GM21360 (cell line): ENCODE measurements around the gene MS4A6E.
"Not testable (repeated sequence)": the region's sequence is repeated elsewhere in the genome, so short reads cannot be mapped to it uniquely, and the experiment has no call there.

Source experiments
- ATAC-seq: cut with Tn5 transposase; IDR thresholded peaks from one replicate; pipeline ENCODE4 v1.9.1; 2021; ENCODE audit warnings: mild to moderate bottlenecking, moderate library complexity; ENCODE audit not compliant: unreplicated experiment

The MS4A6E gene

GRCh38 chr11:60334005-60334620 lies 7.1 kb downstream of the MS4A6E start:
- ATAC-seq = no peak

GRCh38 chr11:60336767-60337391 lies 9.8 kb downstream of the MS4A6E start:
- no peak for ATAC-seq

- no peak for ATAC-seq
Measured at GRCh38 chr11:60338053-60338452, 11.0 kb downstream of the MS4A6E start.

GRCh38 chr11:60339356-60339755 lies 12.3 kb downstream of the MS4A6E start:
- ATAC-seq = no peak

GRCh38 chr11:60343094-60343704 lies 16.1 kb downstream of the MS4A6E start:
- no peak for ATAC-seq

GRCh38 chr11:60344146-60344545 lies 17.1 kb downstream of the MS4A6E start:
- ATAC-seq = no peak

GRCh38 chr11:60345489-60345888 lies 18.4 kb downstream of the MS4A6E start:
- ATAC-seq = no peak

GRCh38 chr11:60347084-60347797 lies 20.2 kb downstream of the MS4A6E start:
- peak; percentile 68 for ATAC-seq

- ATAC-seq = no peak
Measured at GRCh38 chr11:60348116-60348515, 21.1 kb downstream of the MS4A6E start.

- ATAC-seq = no peak
Measured at GRCh38 chr11:60349990-60350389, 22.9 kb downstream of the MS4A6E start.

GRCh38 chr11:60357771-60358170 lies 30.7 kb downstream of the MS4A6E start:
- ATAC-seq = no peak

GRCh38 chr11:60360621-60361020 lies 33.6 kb downstream of the MS4A6E start:
- no peak for ATAC-seq

GRCh38 chr11:60362241-60362640 lies 35.2 kb downstream of the MS4A6E start:
- ATAC-seq = no peak

- ATAC-seq = peak; percentile 48
Measured at GRCh38 chr11:60363542-60364470, 36.8 kb downstream of the MS4A6E start.

- ATAC-seq = not testable (repeated sequence)
Measured at GRCh38 chr11:60366262-60366904, 39.3 kb downstream of the MS4A6E start.

- peak; percentile 64 for ATAC-seq
Measured at GRCh38 chr11:60367009-60367408, 40.0 kb downstream of the MS4A6E start.

- no peak for ATAC-seq
Measured at GRCh38 chr11:60367896-60368295, 40.8 kb downstream of the MS4A6E start.

GRCh38 chr11:60370252-60370810 lies 43.3 kb downstream of the MS4A6E start:
- ATAC-seq = no peak

GRCh38 chr11:60370811-60371298 lies 43.8 kb downstream of the MS4A6E start:
- no peak for ATAC-seq

- no peak for ATAC-seq
Measured at GRCh38 chr11:60371386-60371785, 44.3 kb downstream of the MS4A6E start.
